GM10266 (cell line): ENCODE results near the gene JAZF1.

Experiments
- DNase-seq: peaks from one replicate; pipeline ENCODE4 v3.0.0; 2012; ENCODE audit errors: extremely low spot score
- CTCF ChIP-seq: IDR thresholded peaks from 2 replicates; pipeline ENCODE4 v1.5.1; 2012; ENCODE audit warnings: mild to moderate bottlenecking, low read depth; ENCODE audit not compliant: control insufficient read depth, insufficient read depth; ENCODE audit errors: missing control alignments

Gene JAZF1

GRCh38 chr7:28041508-28042314 is 138.9 kb downstream of the JAZF1 start:
- DNase-seq, result no peak
- no peak for TF ChIP-seq CTCF

GRCh38 chr7:28038175-28038797 is 142.3 kb downstream of the JAZF1 start:
- no peak for TF ChIP-seq CTCF
- no peak for DNase-seq

- no peak for TF ChIP-seq CTCF
- DNase-seq, result peak; percentile 51
Measured at GRCh38 chr7:28037220-28038010, 143.2 kb downstream of the JAZF1 start.

DNA sequence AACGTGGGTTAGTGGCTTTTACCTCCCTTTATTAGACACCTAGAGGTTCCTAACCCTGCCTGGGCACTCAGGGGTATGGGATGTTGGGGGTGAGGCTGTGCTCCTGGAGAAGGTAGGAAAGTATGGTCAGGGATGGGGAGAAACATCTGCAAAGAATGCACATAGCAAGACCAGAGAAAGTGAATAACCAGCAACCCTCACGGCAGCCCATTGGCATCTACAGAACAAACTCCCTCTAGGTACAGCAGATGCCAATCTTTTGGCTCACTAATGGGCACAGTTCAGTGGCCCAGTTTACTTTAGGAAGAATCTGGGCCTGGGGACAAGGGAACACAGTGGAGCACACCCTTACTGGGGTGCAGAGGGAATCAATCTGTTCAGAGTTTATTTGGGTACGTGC is 143.9 kb downstream of the JAZF1 start:
- DNase-seq, result no peak
- no peak for TF ChIP-seq CTCF

DNA sequence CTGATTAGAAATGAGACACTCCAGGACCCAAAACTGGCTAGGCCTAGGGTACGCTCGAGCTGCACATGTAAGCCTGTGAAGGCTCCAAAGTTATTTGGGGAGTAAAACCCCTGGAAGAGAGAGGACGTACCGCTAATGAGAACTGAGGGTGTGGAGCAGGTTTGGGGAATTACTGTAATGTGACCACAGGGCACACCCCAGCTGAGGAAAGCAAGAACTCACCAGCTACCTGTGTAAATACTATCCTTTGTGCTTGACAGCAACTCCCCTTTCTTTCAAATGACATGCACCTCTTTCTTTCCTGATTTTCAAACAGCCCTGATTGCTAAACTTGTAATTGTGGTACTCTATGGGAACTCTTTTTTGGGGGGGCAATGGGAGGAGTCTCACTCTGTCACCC is 147.2 kb downstream of the JAZF1 start:
- DNase-seq, result no peak
- TF ChIP-seq CTCF, result no peak

GRCh38 chr7:28032738-28033380 is 147.7 kb downstream of the JAZF1 start:
- no peak for TF ChIP-seq CTCF

DNA sequence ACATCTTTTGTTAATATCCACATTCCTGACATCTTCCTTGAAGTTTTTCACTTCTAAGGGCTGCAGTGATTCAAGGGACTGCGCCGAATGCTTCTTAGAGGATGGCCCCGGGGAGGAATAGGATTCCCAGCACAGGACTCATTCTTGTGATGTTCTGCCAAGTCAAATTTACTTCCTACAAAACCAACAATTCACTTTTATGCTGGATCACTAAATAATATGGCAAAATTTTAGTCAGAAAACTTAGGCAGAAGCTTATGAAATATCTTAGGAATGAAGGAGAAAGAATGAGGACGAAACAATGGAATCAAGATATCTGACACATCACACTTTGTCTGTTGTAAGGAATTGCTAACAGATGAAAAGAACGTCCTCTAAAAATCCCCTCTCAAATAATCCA is 151.5 kb downstream of the JAZF1 start:
- DNase-seq, result no peak
- no peak for TF ChIP-seq CTCF

More at GRCh38 chr7:28032738-28033380, 147.7 kb downstream of the JAZF1 start:
- DNase-seq, result no peak
